Spleen (tissue), 11 donors: Measurements from ENCODE around the gene VPS39. TPM values are rescaled to one million over a fixed set of nuclear protein-coding genes. Genes with fewer than 3 reads are reported as not detected.

ENCODE experiments used
- DNase-seq: peaks from one replicate; pipeline ENCODE4 v3.0.0-alpha.2; 2020
- H3K27ac ChIP-seq, 8 donors: fragments of 200-600 bp; sonication (generic) in 7 of 8; 1 replicate in 4 of 8; 2 replicates in 4 of 8; pipeline versions ENCODE4 v1.5.0 to v1.8.0; 2016 to 2021; ENCODE audit warnings: inconsistent platforms in 4 of 8, mild to moderate bottlenecking in 4 of 8, moderate library complexity in 1 of 8
- H3K27me3 ChIP-seq, 7 donors: fragments of 200-600 bp; sonication (generic) in 6 of 7; replicated peaks in 1 of 7; 1 replicate in 4 of 7; 2 replicates in 3 of 7; pipeline versions ENCODE4 v1.5.0 to v1.8.0; 2016 to 2021; ENCODE audit warnings: inconsistent platforms in 3 of 7, mild to moderate bottlenecking in 1 of 7
- H3K36me3 ChIP-seq, 6 donors: fragments of 200-600 bp; sonication (generic) in 5 of 6; 1 replicate in 4 of 6; 2 replicates in 2 of 6; pipeline versions ENCODE4 v1.5.0 to v1.8.0; 2016 to 2021; ENCODE audit warnings: inconsistent platforms in 2 of 6
- H3K4me1 ChIP-seq, 6 donors: fragments of 200-600 bp; sonication (generic) in 5 of 6; 1 replicate in 3 of 6; 2 replicates in 3 of 6; pipeline versions ENCODE4 v1.5.0 to v1.8.0; 2016 to 2021; ENCODE audit warnings: inconsistent platforms in 3 of 6
- H3K4me3 ChIP-seq, 8 donors: fragments of 200-600 bp; sonication (generic) in 7 of 8; 1 replicate in 4 of 8; 2 replicates in 4 of 8; pipeline versions ENCODE4 v1.5.0 to v1.8.0; 2016 to 2021; ENCODE audit warnings: inconsistent platforms in 4 of 8, mild to moderate bottlenecking in 4 of 8, moderate library complexity in 2 of 8
- H3K9me3 ChIP-seq, 8 donors: fragments of 200-600 bp; sonication (generic) in 7 of 8; 1 replicate in 4 of 8; 2 replicates in 4 of 8; pipeline versions ENCODE4 v1.5.0 to v1.8.0; 2016 to 2021; ENCODE audit warnings: inconsistent platforms in 4 of 8
- CTCF ChIP-seq, 11 experiments: fragments of 200-600 bp in 7 of 11; fragments of 450-650 bp in 4 of 11; sonication (generic) in 4 of 11; IDR thresholded peaks in 8 of 11; conservative IDR thresholded peaks in 3 of 11; 1 replicate in 7 of 11; 2 replicates in 4 of 11; pipeline versions ENCODE4 v1.4.0 to v1.8.0; 2016 to 2021; ENCODE audit warnings: antibody characterized with exemption in 11 of 11, inconsistent platforms in 4 of 11, mild to moderate bottlenecking in 1 of 11
- POLR2A ChIP-seq, 3 donors: fragments of 450-650 bp; IDR thresholded peaks; one replicate each; pipeline ENCODE4 v1.5.1; 2017; ENCODE audit warnings: antibody characterized with exemption in 3 of 3, mild to moderate bottlenecking in 1 of 3
- POLR2AphosphoS5 ChIP-seq, 3 donors: sonication (generic); formaldehyde crosslinking; IDR thresholded peaks; one replicate each; pipeline ENCODE4 v1.5.1; 2017; ENCODE audit warnings: antibody characterized with exemption in 3 of 3
- WGBS, 5 donors: extraction: QIAGEN DNeasy Blood & Tissue Kit in 3 of 5; methylation state at CpG; one replicate each; pipeline versions ENCODE4 v1.1.5 to v1.1.7; 2013 to 2018; 5-methylcytosine and 5-hydroxymethylcytosine counted together
- intact Hi-C: fragments of 100-400 bp; cut with DNase I; formaldehyde crosslinking; loops from one replicate; pipeline ENCODE4 v1.15.0; 2023; ENCODE audit warnings: low total_unique reads
- polyA plus RNA-seq, 3 donors: library from polyadenylated mRNA; stranded (reverse); fragments of 200-250 nt; gene quantifications; one replicate each; pipeline ENCODE4 v1.2.1, GENCODE V29; 2013
- total RNA-seq, 7 donors: library from RNA; depleted of rRNA in 3 of 7; stranded (reverse); fragments of >200 nt in 3 of 7; fragmentation: NEBNext Ultra II Directional in 4 of 7; extraction: Animal tissue kit (Norgen Biotek cat#: 25700) in 4 of 7; gene quantifications; one replicate each; pipeline versions ENCODE4 v1.1.0 to v1.2.1, GENCODE V29; 2016 to 2021
- donor health status: healthy with polysubstance abuse.
- donor health status: DM: no; HTN: no; CAD: no; lungs with moderate emphysema.
- donor health status: DM: no; HTN: no; CAD: no.
- donor health status: Bipolar disorder and iron deficiency.
- donor health status: healthy.
- donor health status: DM: no; HTN: no; CAD: no.
- donor health status: DM: yes; HTN: yes; CAD: no.

Gene VPS39
- total and polyA plus RNA-seq, 10 donors = 25.9 to 220 (median 94.2) TPM

DNA sequence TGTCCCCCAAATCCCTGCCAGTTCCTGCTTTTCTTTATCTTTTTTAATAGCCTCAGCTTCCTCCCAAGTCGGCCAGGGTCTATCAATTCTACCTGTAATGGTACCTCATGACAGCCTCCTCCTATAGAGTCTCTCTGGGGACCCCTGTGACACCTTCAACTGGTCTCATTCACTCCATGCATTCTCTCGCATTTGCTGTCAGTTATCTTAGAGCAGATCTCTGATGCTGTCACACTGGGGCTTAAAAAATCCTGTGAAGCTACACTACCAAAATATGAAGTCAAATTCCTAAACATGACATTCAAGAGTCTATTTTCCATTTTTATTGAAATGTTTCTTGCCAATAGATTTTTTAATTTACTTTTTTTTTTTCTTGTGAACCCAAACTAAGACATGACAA is 5.5 kb downstream of the VPS39 start:
- Histone ChIP-seq H3K27ac (no peak overlapping the region), H3K4me3 (no peak overlapping the region), H3K4me1 (peaks cover 10 to 55% (median 30%) of the 10 kb centered on the region in 6 donors), H3K36me3 (peaks cover 0 to 56% (median 18%) of the 10 kb centered on the region in 6 donors), H3K27me3 (no peaks in the 10 kb centered on the region), H3K9me3 (no peaks in the 10 kb centered on the region)
- no peak for DNase-seq
- intact Hi-C loops = no loop called here
- WGBS, 5 donors = 42 to 60% (median 55%) methylated on average over 2 of the region's 2 CpGs
- TF ChIP-seq CTCF (IDR thresholded peaks at IDR 0.05 in 8 of 11, conservative IDR thresholded peaks at IDR 0.05 in 3 of 11) (no peak), POLR2AphosphoS5 (IDR thresholded peaks at IDR 0.05) (no peak), POLR2A (IDR thresholded peaks at IDR 0.05) (no peak)

DNA sequence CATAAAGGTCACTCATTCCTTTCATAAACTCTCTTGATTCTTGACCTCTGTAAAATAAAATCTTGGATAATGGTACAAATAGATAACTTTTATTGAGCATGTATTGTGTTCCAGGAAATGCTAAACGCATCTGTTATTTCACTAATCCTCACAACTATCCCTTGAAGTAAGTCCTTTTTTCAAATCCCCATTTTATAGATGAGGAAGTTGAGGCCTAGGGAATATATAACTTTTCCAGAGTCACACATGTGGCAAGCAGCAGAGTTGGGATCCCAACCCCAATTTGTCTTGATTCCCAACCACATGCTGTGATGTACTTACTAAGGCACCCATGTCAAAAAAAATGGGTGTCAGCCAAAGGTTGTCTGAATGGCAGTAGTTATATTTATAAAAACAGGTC is 6.3 kb downstream of the VPS39 start:
- Histone ChIP-seq H3K27me3 (no peaks in the 10 kb centered on the region), H3K27ac (no peak overlapping the region), H3K4me3 (no peak overlapping the region), H3K4me1 (peaks cover 3 to 47% (median 22%) of the 10 kb centered on the region in 6 donors), H3K36me3 (peaks cover 0 to 63% (median 24%) of the 10 kb centered on the region in 6 donors), H3K9me3 (no peaks in the 10 kb centered on the region)
- TF ChIP-seq CTCF (IDR thresholded peaks at IDR 0.05 in 8 of 11, conservative IDR thresholded peaks at IDR 0.05 in 3 of 11) = no peak
- no peak for TF ChIP-seq POLR2A (IDR thresholded peaks at IDR 0.05)
- TF ChIP-seq POLR2AphosphoS5 (IDR thresholded peaks at IDR 0.05) = no peak
- DNase-seq = no peak
- 94 to 100% (median 95%) methylated on average over 1 of the region's 1 CpG for WGBS, 5 donors
- intact Hi-C loops = no loop called here

GRCh38 chr15:42199126-42199525 is 9.0 kb downstream of the VPS39 start:
- Histone ChIP-seq H3K36me3 (peaks cover 0 to 81% (median 28%) of the 10 kb centered on the region in 6 donors), H3K27ac (no peak overlapping the region), H3K4me1 (peaks cover 0 to 27% (median 8%) of the 10 kb centered on the region in 6 donors), H3K27me3 (no peaks in the 10 kb centered on the region), H3K9me3 (peaks cover 0 to 4% (median 0%) of the 10 kb centered on the region in 8 donors), H3K4me3 (no peak overlapping the region)
- intact Hi-C loops = no loop called here
- TF ChIP-seq POLR2A (IDR thresholded peaks at IDR 0.05) (no peak), POLR2AphosphoS5 (IDR thresholded peaks at IDR 0.05) (no peak), CTCF (IDR thresholded peaks at IDR 0.05 in 8 of 11, conservative IDR thresholded peaks at IDR 0.05 in 3 of 11) (no peak)
- no peak for DNase-seq
- 80 to 98% (median 94%) methylated on average over 5 of the region's 5 CpGs for whole genome bisulfite sequencing, 5 donors

DNA sequence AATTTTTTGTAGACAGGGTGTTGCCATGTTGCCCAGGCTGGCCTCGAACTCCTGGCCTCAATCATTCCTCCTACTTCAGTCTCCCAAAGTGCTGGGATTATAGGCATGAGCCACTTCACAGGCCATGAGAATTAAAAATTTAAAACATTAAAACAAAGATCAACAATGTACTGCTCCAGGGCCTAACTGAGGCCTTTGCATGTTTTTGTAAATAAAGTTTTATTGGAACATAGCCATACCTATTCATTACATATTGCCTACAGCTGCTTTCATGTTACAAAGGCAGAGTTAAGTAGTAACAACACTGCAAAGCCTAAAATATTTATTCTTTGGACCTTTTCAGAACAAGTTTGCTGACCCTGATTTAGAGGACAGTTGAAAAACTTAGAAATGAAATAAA is 9.6 kb downstream of the VPS39 start:
- H3K9me3 ChIP-seq = peaks cover 0 to 4% (median 0%) of the 10 kb centered on the region in 8 donors
- peaks cover 0 to 79% (median 28%) of the 10 kb centered on the region in 6 donors for H3K36me3 ChIP-seq
- no peak for DNase-seq
- intact Hi-C loops = no loop called here
- no peak for TF ChIP-seq POLR2A (IDR thresholded peaks at IDR 0.05)
- no peak for TF ChIP-seq POLR2AphosphoS5 (IDR thresholded peaks at IDR 0.05)
- TF ChIP-seq CTCF (IDR thresholded peaks at IDR 0.05 in 8 of 11, conservative IDR thresholded peaks at IDR 0.05 in 3 of 11) = no peak
- no peak overlapping the region for H3K4me3 ChIP-seq
- peaks cover 0 to 25% (median 2%) of the 10 kb centered on the region in 6 donors for H3K4me1 ChIP-seq
- H3K27ac ChIP-seq = no peak overlapping the region
- H3K27me3 ChIP-seq = no peaks in the 10 kb centered on the region
- WGBS, 5 donors = 92 to 100% (median 96%) methylated on average over 1 of the region's 1 CpG
